SK-N-MC (cell line): ENCODE measurements around the gene EXOC3L4.

ENCODE experiments used
- EZH2 ChIP-seq: fragments of 200-600 bp; sonication (generic); IDR thresholded peaks from one replicate; pipeline ENCODE4 v1.6.1; 2017; ENCODE audit warnings: antibody characterized with exemption
- FOXP2 ChIP-seq: optimal IDR thresholded peaks from 2 replicates; pipeline ENCODE3; 2011; ENCODE audit warnings: mild to moderate bottlenecking, moderate library complexity; ENCODE audit not compliant: insufficient read depth; ENCODE audit errors: extremely low read length, control extremely low read depth
- POLR2AphosphoS5 ChIP-seq: IDR thresholded peaks from 2 replicates; pipeline ENCODE4 v1.6.1; 2012; ENCODE audit warnings: mild to moderate bottlenecking, low read depth, low read length, borderline replicate concordance

DNA sequence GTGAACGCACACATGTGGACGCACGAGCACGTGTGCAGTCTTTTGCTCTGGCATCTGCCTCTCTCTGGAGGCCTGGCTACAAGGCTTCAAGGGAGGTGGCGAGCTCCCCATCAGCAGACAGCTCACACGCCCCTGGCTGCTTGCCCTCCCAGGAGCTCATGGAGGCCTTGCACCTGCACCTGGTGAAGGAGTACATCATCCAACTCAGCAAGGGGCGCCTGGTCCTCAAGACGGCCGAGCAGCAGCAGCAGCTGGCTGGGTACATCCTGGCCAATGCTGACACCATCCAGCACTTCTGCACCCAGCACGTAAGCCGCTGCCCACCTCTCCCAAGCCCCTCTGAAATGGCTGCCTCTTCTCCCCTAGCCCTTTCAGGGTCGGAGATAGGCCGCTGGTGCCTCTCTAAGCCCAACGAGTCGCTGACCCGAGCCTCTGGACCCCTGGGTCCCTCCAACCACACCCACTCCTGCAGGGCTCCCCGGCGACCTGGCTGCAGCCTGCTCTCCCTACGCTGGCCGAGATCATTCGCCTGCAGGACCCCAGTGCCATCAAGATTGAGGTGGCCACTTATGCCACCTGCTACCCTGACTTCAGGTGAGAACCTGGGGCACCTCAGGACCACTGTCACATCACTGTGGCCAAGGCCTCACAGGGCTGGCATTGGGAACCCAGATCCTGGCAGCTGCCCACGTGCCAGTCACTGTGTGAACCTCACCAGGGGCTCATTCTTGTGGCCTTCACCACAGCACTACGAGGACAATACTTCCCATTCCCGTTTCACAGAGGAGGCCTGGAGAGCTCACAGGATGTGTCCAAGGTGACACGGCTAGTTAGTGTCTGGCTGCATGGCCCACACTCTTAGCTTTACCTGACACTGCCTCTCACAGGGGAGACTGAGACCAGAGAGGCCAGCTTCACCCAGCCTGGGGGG lies 39.0 kb downstream of the EXOC3L4 start:
- TF ChIP-seq POLR2AphosphoS5: no peak
- TF ChIP-seq EZH2: no peak
- TF ChIP-seq FOXP2: no peak
